Spleen (tissue), 11 donors: ENCODE data around the gene AFF1. TPM values are rescaled to one million over a fixed set of nuclear protein-coding genes. Genes with fewer than 3 reads are reported as not detected.

Experiments used
- DNase-seq: peaks from one replicate; pipeline ENCODE4 v3.0.0-alpha.2; 2020
- H3K27ac ChIP-seq, 8 donors: fragments of 200-600 bp; sonication (generic) in 7 of 8; 1 replicate in 4 of 8; 2 replicates in 4 of 8; pipeline versions ENCODE4 v1.5.0 to v1.8.0; 2016 to 2021; ENCODE audit warnings: inconsistent platforms in 4 of 8, mild to moderate bottlenecking in 4 of 8, moderate library complexity in 1 of 8
- H3K27me3 ChIP-seq, 7 donors: fragments of 200-600 bp; sonication (generic) in 6 of 7; replicated peaks in 1 of 7; 1 replicate in 4 of 7; 2 replicates in 3 of 7; pipeline versions ENCODE4 v1.5.0 to v1.8.0; 2016 to 2021; ENCODE audit warnings: inconsistent platforms in 3 of 7, mild to moderate bottlenecking in 1 of 7
- H3K36me3 ChIP-seq, 6 donors: fragments of 200-600 bp; sonication (generic) in 5 of 6; 1 replicate in 4 of 6; 2 replicates in 2 of 6; pipeline versions ENCODE4 v1.5.0 to v1.8.0; 2016 to 2021; ENCODE audit warnings: inconsistent platforms in 2 of 6
- H3K4me1 ChIP-seq, 6 donors: fragments of 200-600 bp; sonication (generic) in 5 of 6; 1 replicate in 3 of 6; 2 replicates in 3 of 6; pipeline versions ENCODE4 v1.5.0 to v1.8.0; 2016 to 2021; ENCODE audit warnings: inconsistent platforms in 3 of 6
- H3K4me3 ChIP-seq, 8 donors: fragments of 200-600 bp; sonication (generic) in 7 of 8; 1 replicate in 4 of 8; 2 replicates in 4 of 8; pipeline versions ENCODE4 v1.5.0 to v1.8.0; 2016 to 2021; ENCODE audit warnings: inconsistent platforms in 4 of 8, mild to moderate bottlenecking in 4 of 8, moderate library complexity in 2 of 8
- H3K9me3 ChIP-seq, 8 donors: fragments of 200-600 bp; sonication (generic) in 7 of 8; 1 replicate in 4 of 8; 2 replicates in 4 of 8; pipeline versions ENCODE4 v1.5.0 to v1.8.0; 2016 to 2021; ENCODE audit warnings: inconsistent platforms in 4 of 8
- POLR2A ChIP-seq, 3 donors: fragments of 450-650 bp; IDR thresholded peaks; one replicate each; pipeline ENCODE4 v1.5.1; 2017; ENCODE audit warnings: antibody characterized with exemption in 3 of 3, mild to moderate bottlenecking in 1 of 3
- POLR2AphosphoS5 ChIP-seq, 3 donors: sonication (generic); formaldehyde crosslinking; IDR thresholded peaks; one replicate each; pipeline ENCODE4 v1.5.1; 2017; ENCODE audit warnings: antibody characterized with exemption in 3 of 3
- WGBS, 5 donors: extraction: QIAGEN DNeasy Blood & Tissue Kit in 3 of 5; methylation state at CpG; one replicate each; pipeline versions ENCODE4 v1.1.5 to v1.1.7; 2013 to 2018; 5-methylcytosine and 5-hydroxymethylcytosine counted together
- intact Hi-C: fragments of 100-400 bp; cut with DNase I; formaldehyde crosslinking; loops from one replicate; pipeline ENCODE4 v1.15.0; 2023; ENCODE audit warnings: low total_unique reads
- polyA plus RNA-seq, 3 donors: library from polyadenylated mRNA; stranded (reverse); fragments of 200-250 nt; gene quantifications; one replicate each; pipeline ENCODE4 v1.2.1, GENCODE V29; 2013
- total RNA-seq, 7 donors: library from RNA; depleted of rRNA in 3 of 7; stranded (reverse); fragments of >200 nt in 3 of 7; fragmentation: NEBNext Ultra II Directional in 4 of 7; extraction: Animal tissue kit (Norgen Biotek cat#: 25700) in 4 of 7; gene quantifications; one replicate each; pipeline versions ENCODE4 v1.1.0 to v1.2.1, GENCODE V29; 2016 to 2021
- TF ChIP-seq, protein P1 (sequence below), 11 experiments: fragments of 200-600 bp in 7 of 11; fragments of 450-650 bp in 4 of 11; sonication (generic) in 4 of 11; IDR thresholded peaks in 8 of 11; conservative IDR thresholded peaks in 3 of 11; 1 replicate in 7 of 11; 2 replicates in 4 of 11; pipeline versions ENCODE4 v1.4.0 to v1.8.0; 2016 to 2021; ENCODE audit warnings: antibody characterized with exemption in 11 of 11, inconsistent platforms in 4 of 11, mild to moderate bottlenecking in 1 of 11
- donor health status: healthy with polysubstance abuse.
- donor health status: DM: no; HTN: no; CAD: no; lungs with moderate emphysema.
- donor health status: DM: no; HTN: no; CAD: no.
- donor health status: Bipolar disorder and iron deficiency.
- donor health status: healthy.
- donor health status: DM: no; HTN: no; CAD: no.
- donor health status: DM: yes; HTN: yes; CAD: no.

The AFF1 gene
- total and polyA plus RNA-seq, 10 donors = 4.4 to 119 (median 80.8) TPM

DNA sequence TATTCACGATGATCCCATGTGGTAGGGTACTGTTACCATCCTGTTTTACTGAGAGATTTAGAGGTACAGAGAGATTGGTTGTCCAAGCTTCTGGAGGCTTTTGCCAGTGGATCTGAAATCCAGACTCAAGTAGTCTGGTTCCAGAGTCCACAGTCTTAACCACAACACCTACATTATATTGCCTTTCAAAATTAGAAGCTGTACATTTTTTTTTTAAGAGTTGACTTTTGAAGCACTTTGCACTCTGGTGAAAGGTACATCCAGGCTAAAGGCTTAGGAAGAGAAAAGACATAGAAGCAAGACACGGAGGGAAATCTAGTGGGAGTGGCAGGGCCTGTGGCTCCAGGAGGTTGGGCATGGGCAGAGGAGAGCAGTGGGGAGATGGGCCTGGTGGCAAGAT lies 122.1 kb downstream of the AFF1 start:
- no peak for DNase-seq
- no peaks in the 10 kb centered on the region for H3K9me3 ChIP-seq
- WGBS, 5 donors = 87 to 94% (median 92%) methylated on average over 2 of the region's 2 CpGs
- H3K4me1 ChIP-seq = peaks cover 18 to 93% (median 52%) of the 10 kb centered on the region in 6 donors
- H3K36me3 ChIP-seq = peaks cover 0 to 27% (median under 1%) of the 10 kb centered on the region in 6 donors
- no peaks in the 10 kb centered on the region for H3K27me3 ChIP-seq
- no peak overlapping the region for H3K4me3 ChIP-seq
- TF ChIP-seq POLR2AphosphoS5 (IDR thresholded peaks at IDR 0.05) (no peak), POLR2A (IDR thresholded peaks at IDR 0.05) (no peak)
- TF ChIP-seq, protein P1, sequence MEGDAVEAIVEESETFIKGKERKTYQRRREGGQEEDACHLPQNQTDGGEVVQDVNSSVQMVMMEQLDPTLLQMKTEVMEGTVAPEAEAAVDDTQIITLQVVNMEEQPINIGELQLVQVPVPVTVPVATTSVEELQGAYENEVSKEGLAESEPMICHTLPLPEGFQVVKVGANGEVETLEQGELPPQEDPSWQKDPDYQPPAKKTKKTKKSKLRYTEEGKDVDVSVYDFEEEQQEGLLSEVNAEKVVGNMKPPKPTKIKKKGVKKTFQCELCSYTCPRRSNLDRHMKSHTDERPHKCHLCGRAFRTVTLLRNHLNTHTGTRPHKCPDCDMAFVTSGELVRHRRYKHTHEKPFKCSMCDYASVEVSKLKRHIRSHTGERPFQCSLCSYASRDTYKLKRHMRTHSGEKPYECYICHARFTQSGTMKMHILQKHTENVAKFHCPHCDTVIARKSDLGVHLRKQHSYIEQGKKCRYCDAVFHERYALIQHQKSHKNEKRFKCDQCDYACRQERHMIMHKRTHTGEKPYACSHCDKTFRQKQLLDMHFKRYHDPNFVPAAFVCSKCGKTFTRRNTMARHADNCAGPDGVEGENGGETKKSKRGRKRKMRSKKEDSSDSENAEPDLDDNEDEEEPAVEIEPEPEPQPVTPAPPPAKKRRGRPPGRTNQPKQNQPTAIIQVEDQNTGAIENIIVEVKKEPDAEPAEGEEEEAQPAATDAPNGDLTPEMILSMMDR (IDR thresholded peaks at IDR 0.05 in 8 of 11, conservative IDR thresholded peaks at IDR 0.05 in 3 of 11) = no peak
- H3K27ac ChIP-seq = peak overlapping the region in 1 of 8 donors; percentile 1
- intact Hi-C loops = no loop called here

DNA sequence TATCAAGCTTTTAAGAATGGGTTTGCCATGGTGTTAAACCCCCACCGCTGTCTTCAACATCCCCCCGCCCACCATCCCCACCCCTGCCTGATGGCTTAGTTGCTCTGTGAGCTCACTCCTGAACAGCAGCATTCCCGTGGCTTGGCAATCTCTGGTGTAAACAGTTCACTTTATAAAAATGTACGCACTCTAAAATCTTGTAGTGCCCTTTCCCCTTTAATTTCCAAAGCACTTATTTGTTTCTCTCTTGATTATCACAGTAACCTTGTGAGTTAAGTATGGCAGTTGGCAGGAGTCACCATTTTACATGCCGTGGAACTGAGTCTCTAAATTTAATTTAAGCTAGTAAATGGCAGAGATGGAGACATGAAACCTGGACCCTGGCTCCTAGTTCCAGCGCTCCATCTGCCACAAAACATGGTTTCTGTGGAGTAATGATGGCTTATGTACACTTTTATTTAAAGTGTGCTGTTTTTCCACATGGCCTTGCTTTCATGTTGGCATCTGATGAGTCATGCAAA lies 123.1 kb downstream of the AFF1 start:
- Histone ChIP-seq H3K27me3 (no peaks in the 10 kb centered on the region), H3K4me3 (no peak overlapping the region), H3K27ac (peak overlapping the region in 3 of 8 donors; percentile 17 to 44 (median 34)), H3K36me3 (peaks cover 0 to 30% (median 0%) of the 10 kb centered on the region in 6 donors), H3K4me1 (peaks cover 18 to 84% (median 50%) of the 10 kb centered on the region in 6 donors), H3K9me3 (no peaks in the 10 kb centered on the region)
- TF ChIP-seq POLR2AphosphoS5 (IDR thresholded peaks at IDR 0.05) = no peak
- TF ChIP-seq, protein P1 (IDR thresholded peaks at IDR 0.05 in 8 of 11, conservative IDR thresholded peaks at IDR 0.05 in 3 of 11) = no peak
- no peak for TF ChIP-seq POLR2A (IDR thresholded peaks at IDR 0.05)
- 75 to 83% (median 81%) methylated on average over 6 of the region's 6 CpGs for WGBS, 5 donors
- intact Hi-C loops = no loop called here
- no peak for DNase-seq

DNA sequence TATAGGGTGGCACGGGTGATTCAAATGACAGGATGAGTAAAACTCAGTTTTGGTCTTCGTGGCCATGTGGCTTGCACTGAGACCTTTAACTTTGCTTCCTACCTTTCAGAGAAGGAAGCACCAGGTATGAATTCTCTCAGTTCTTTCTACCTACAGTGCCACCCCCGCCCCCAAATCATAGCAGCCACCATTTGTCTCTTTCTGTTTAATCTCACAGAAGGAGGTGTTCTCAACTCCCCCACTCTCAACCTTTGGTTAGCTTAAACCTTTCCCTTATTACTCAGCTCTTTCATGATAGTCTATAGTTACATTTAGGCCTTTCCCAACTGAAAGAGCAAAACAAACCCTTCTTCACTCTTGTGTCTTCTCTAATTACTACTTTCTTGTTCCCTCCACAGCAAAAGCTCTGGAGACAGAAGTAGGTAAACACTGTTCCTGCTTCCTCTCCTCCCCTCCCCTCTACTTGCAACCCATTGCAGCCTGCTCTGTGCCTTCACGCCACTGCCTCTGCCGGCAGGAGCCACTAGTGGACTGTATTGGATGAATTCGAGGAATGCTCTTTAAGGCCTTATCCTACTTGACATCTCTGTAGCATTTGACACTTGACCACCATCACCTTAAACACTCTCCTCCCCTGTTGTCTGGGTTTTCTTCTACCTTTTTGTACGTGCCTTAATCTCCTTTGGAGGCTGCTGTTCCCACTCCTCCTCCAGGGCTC lies 123.7 kb downstream of the AFF1 start:
- peaks cover 0 to 34% (median 0%) of the 10 kb centered on the region in 6 donors for H3K36me3 ChIP-seq
- intact Hi-C loops = no loop called here
- no peaks in the 10 kb centered on the region for H3K27me3 ChIP-seq
- no peak for DNase-seq
- H3K9me3 ChIP-seq = no peaks in the 10 kb centered on the region
- 52 to 65% (median 55%) methylated on average over 7 of the region's 7 CpGs for WGBS, 5 donors
- H3K27ac ChIP-seq = peak overlapping the region in 3 of 8 donors; percentile 17 to 44 (median 34)
- TF ChIP-seq POLR2AphosphoS5 (IDR thresholded peaks at IDR 0.05) (no peak), POLR2A (IDR thresholded peaks at IDR 0.05) (no peak)
- TF ChIP-seq, protein P1 (IDR thresholded peaks at IDR 0.05 in 8 of 11, conservative IDR thresholded peaks at IDR 0.05 in 3 of 11) = no peak
- no peak overlapping the region for H3K4me3 ChIP-seq
- H3K4me1 ChIP-seq = peaks cover 17 to 78% (median 44%) of the 10 kb centered on the region in 6 donors

DNA sequence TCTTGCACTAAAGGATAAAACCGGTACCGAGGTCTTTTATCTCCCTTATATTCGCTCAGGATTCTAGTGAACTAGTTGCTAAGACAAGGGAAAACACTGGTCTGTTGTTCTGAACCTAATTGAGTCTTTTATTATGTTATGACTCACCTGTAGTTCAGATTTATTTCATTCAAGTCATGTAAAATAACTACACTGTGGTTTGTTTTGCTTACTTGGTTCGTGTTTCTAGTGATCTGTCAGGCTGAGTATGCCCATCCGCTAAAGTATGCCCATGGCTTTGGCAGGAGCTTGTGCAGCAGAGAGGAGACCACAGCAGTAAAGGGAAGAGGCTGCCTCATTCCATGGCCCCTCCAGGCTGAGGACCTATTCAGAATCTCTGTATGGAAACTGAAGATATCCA lies 126.1 kb downstream of the AFF1 start:
- no peak for DNase-seq
- H3K27ac ChIP-seq = no peak overlapping the region
- intact Hi-C loops = no loop called here
- peaks cover 0 to 49% (median 0%) of the 10 kb centered on the region in 6 donors for H3K36me3 ChIP-seq
- no peak overlapping the region for H3K4me3 ChIP-seq
- H3K9me3 ChIP-seq = no peaks in the 10 kb centered on the region
- H3K27me3 ChIP-seq = no peaks in the 10 kb centered on the region
- peaks cover 0 to 53% (median 22%) of the 10 kb centered on the region in 6 donors for H3K4me1 ChIP-seq
- 80 to 92% (median 89%) methylated on average over 5 of the region's 5 CpGs for WGBS, 5 donors
- no peak for TF ChIP-seq POLR2A (IDR thresholded peaks at IDR 0.05)
- TF ChIP-seq POLR2AphosphoS5 (IDR thresholded peaks at IDR 0.05) = no peak
- TF ChIP-seq, protein P1 (IDR thresholded peaks at IDR 0.05 in 8 of 11, conservative IDR thresholded peaks at IDR 0.05 in 3 of 11) = no peak
